ENCODE results near the gene PRM3.

- no peak for TF ChIP-seq CTCF (conservative IDR thresholded peaks at IDR 0.05; ENCODE audit: low read length)
- TF ChIP-seq EZH2phosphoT487 (IDR thresholded peaks at IDR 0.05; ENCODE audit: borderline replicate concordance, low read depth, low read length) = no peak
Observed at GRCh38 chr16:11254913-11255736, 18.3 kb downstream of the PRM3 start.
